Measurements from ENCODE around the gene LRRK1. TPM values are rescaled to one million over a fixed set of nuclear protein-coding genes. Genes with fewer than 3 reads are reported as not detected.

LRRK1 gene
- polyA plus RNA-seq, 1 experiment = 16.9 TPM

GRCh38 chr15:101027273-101027901, 108.2 kb downstream of the LRRK1 start:
- H3K4me3 ChIP-seq (ENCODE audit: low read depth, low read length) = no peak overlapping the region
- CTCF ChIA-PET = interaction anchor here (1.1 kb wide), 1 partner anchor 12 kb away, joined by 5 read pairs; no protein-coding TSS in a partner anchor
- no peaks in the 10 kb centered on the region for H3K27me3 ChIP-seq (ENCODE audit: control insufficient read depth, insufficient read depth, low read length)
- TF ChIP-seq, protein P1, sequence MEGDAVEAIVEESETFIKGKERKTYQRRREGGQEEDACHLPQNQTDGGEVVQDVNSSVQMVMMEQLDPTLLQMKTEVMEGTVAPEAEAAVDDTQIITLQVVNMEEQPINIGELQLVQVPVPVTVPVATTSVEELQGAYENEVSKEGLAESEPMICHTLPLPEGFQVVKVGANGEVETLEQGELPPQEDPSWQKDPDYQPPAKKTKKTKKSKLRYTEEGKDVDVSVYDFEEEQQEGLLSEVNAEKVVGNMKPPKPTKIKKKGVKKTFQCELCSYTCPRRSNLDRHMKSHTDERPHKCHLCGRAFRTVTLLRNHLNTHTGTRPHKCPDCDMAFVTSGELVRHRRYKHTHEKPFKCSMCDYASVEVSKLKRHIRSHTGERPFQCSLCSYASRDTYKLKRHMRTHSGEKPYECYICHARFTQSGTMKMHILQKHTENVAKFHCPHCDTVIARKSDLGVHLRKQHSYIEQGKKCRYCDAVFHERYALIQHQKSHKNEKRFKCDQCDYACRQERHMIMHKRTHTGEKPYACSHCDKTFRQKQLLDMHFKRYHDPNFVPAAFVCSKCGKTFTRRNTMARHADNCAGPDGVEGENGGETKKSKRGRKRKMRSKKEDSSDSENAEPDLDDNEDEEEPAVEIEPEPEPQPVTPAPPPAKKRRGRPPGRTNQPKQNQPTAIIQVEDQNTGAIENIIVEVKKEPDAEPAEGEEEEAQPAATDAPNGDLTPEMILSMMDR (IDR thresholded peaks at IDR 0.05; ENCODE audit: insufficient read depth, low read depth, low read length) = no peak
- POLR2A ChIA-PET = no interaction called here
- no peak for DNase-seq (ENCODE audit: low read depth)
- H3K36me3 ChIP-seq (ENCODE audit: control insufficient read depth, insufficient read depth, low read length) = peaks cover 23% of the 10 kb centered on the region

GRCh38 chr15:101027920-101028319, 108.8 kb downstream of the LRRK1 start:
- TF ChIP-seq, protein P1 (IDR thresholded peaks at IDR 0.05; ENCODE audit: insufficient read depth, low read depth, low read length) = no peak
- ChIA-PET POLR2A (no interaction called here), CTCF (interaction anchor here (1.1 kb wide), 1 partner anchor 12 kb away, joined by 5 read pairs; no protein-coding TSS in a partner anchor)
- no peak for DNase-seq (ENCODE audit: low read depth)
- no peak overlapping the region for H3K4me3 ChIP-seq (ENCODE audit: low read depth, low read length)
- H3K27me3 ChIP-seq (ENCODE audit: control insufficient read depth, insufficient read depth, low read length) = no peaks in the 10 kb centered on the region
- H3K36me3 ChIP-seq (ENCODE audit: control insufficient read depth, insufficient read depth, low read length) = peaks cover 21% of the 10 kb centered on the region

- TF ChIP-seq, protein P1 (IDR thresholded peaks at IDR 0.05; ENCODE audit: insufficient read depth, low read depth, low read length) = no peak
- H3K36me3 ChIP-seq (ENCODE audit: control insufficient read depth, insufficient read depth, low read length) = peaks cover 21% of the 10 kb centered on the region
- ChIA-PET CTCF (interaction anchor here (1.1 kb wide), 1 partner anchor 13 kb away, joined by 5 read pairs; no protein-coding TSS in a partner anchor), POLR2A (no interaction called here)
- no peak for DNase-seq (ENCODE audit: low read depth)
- no peaks in the 10 kb centered on the region for H3K27me3 ChIP-seq (ENCODE audit: control insufficient read depth, insufficient read depth, low read length)
- no peak overlapping the region for H3K4me3 ChIP-seq (ENCODE audit: low read depth, low read length)
Measured at GRCh38 chr15:101028321-101028720, 109.2 kb downstream of the LRRK1 start.

DNA sequence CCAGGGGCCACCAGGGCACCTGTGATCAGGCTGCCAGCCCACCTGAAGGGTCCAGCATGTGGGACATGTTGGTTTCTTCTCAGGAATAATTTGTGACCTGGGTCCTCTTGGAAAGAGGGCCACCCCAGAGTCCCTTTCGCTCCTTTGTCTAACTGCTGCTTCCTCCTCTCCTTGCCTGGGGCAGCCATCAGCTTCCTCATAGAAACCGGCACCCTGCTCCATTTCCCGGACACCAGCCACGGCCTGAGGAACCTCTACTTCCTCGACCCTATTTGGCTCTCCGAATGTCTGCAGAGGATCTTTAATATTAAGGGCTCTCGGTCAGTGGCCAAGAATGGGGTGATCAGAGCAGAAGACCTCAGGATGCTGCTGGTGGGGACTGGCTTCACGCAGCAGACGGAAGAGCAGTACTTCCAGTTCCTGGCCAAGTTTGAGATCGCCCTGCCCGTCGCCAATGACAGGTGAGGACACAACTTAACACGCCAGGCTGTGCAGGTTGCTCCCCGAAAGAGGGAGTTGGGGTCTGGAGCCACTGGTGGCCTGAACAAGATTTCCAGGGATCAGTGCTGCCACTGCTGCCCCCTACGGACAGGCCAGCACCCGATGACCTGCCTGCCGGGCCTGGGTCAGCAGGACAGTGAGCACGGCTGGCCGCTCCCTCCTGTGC, 109.7 kb downstream of the LRRK1 start:
- ChIA-PET POLR2A (no interaction called here), CTCF (interaction anchor here (1.1 kb wide), 1 partner anchor 13 kb away, joined by 5 read pairs; no protein-coding TSS in a partner anchor)
- TF ChIP-seq, protein P1 (IDR thresholded peaks at IDR 0.05; ENCODE audit: insufficient read depth, low read depth, low read length) = no peak
- DNase-seq (ENCODE audit: low read depth) = no peak
- Histone ChIP-seq H3K4me3 (ENCODE audit: low read depth, low read length) (no peak overlapping the region), H3K27me3 (ENCODE audit: control insufficient read depth, insufficient read depth, low read length) (no peaks in the 10 kb centered on the region), H3K36me3 (ENCODE audit: control insufficient read depth, insufficient read depth, low read length) (peaks cover 21% of the 10 kb centered on the region)

DNA sequence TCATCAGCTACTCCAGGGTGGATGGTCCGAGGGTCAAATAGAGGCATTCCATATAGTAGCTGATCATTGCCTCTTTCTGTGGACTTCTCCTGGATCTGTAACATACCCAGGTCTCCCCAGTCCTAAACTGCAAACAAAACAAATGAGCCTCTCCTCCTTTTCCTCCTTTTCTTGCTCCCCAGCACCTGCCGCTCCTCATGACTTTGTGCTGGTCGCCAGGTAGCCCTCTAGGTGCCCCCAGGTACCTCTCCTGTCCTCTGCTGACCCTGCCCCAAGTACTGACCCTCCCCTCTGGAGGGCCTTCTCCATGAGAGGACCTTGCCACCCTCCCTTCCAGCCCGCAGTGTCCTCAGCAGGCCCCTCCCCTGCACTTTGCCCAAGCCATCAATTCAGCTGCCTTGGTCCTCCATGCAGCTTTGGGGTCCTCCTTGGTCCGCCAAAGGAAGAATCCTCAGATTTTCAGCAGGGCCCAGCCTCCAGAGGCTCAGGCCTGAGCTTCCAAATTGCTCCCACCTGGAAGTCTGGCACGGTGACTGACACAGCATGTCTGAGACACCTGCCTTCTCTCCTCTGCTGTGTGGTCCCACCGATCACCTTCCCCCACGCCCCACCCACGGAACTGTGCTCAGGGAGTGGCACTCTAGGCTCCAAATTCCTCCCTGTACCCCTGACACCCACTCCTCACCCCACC, 111.0 kb downstream of the LRRK1 start:
- H3K27me3 ChIP-seq (ENCODE audit: control insufficient read depth, insufficient read depth, low read length) = no peaks in the 10 kb centered on the region
- ChIA-PET POLR2A (no interaction called here), CTCF (no interaction called here)
- peaks cover 20% of the 10 kb centered on the region for H3K36me3 ChIP-seq (ENCODE audit: control insufficient read depth, insufficient read depth, low read length)
- no peak overlapping the region for H3K4me3 ChIP-seq (ENCODE audit: low read depth, low read length)
- no peak for DNase-seq (ENCODE audit: low read depth)
- TF ChIP-seq, protein P1 (IDR thresholded peaks at IDR 0.05; ENCODE audit: insufficient read depth, low read depth, low read length) = no peak

Data from BJ (cell line).